ENCODE results near the gene NUP85.

GRCh38 chr17:75241502-75241901 lies 36.0 kb downstream of the NUP85 start:
- TF ChIP-seq, protein P1, sequence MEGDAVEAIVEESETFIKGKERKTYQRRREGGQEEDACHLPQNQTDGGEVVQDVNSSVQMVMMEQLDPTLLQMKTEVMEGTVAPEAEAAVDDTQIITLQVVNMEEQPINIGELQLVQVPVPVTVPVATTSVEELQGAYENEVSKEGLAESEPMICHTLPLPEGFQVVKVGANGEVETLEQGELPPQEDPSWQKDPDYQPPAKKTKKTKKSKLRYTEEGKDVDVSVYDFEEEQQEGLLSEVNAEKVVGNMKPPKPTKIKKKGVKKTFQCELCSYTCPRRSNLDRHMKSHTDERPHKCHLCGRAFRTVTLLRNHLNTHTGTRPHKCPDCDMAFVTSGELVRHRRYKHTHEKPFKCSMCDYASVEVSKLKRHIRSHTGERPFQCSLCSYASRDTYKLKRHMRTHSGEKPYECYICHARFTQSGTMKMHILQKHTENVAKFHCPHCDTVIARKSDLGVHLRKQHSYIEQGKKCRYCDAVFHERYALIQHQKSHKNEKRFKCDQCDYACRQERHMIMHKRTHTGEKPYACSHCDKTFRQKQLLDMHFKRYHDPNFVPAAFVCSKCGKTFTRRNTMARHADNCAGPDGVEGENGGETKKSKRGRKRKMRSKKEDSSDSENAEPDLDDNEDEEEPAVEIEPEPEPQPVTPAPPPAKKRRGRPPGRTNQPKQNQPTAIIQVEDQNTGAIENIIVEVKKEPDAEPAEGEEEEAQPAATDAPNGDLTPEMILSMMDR (conservative IDR thresholded peaks at IDR 0.05 in 1 of 2, IDR thresholded peaks at IDR 0.05 in 1 of 2; ENCODE audit: extremely low read depth in 1 of 2, insufficient read depth in 1 of 2, low read depth in 1 of 2, low read length in 2 of 2): no peak
- TF ChIP-seq EZH2 (IDR thresholded peaks at IDR 0.05; ENCODE audit: borderline replicate concordance, low read length): no peak
